C4-2B (cell line): ENCODE measurements around the gene MCTS1.

ENCODE experiments used
- CTCF ChIP-seq: fragments of 450-650 bp; conservative IDR thresholded peaks from 2 replicates; pipeline ENCODE4 v1.5.1; 2017; ENCODE audit warnings: mild to moderate bottlenecking
- ZFX ChIP-seq: fragments of 450-650 bp; IDR thresholded peaks from 2 replicates; pipeline ENCODE4 v1.6.1; 2017

GRCh38 chrX:120570011-120570600 is 33.8 kb upstream of the MCTS1 start:
- no peak for TF ChIP-seq CTCF
- no peak for TF ChIP-seq ZFX
